AG09319 (cell line): ENCODE results near the gene KLHDC10.
"Not testable (repeated sequence)": the region's sequence is repeated elsewhere in the genome, so short reads cannot be mapped to it uniquely, and the experiment has no call there.

Experiments used
- DNase-seq: peaks from one replicate; pipeline ENCODE4 v3.0.0-alpha.2; 2010; ENCODE audit warnings: low read depth; ENCODE audit errors: extremely low read depth
- CTCF ChIP-seq: IDR thresholded peaks from 2 replicates; pipeline ENCODE4 v1.5.1; 2011; ENCODE audit warnings: low read depth, mild to moderate bottlenecking, inconsistent platforms, low read length, moderate library complexity

Gene KLHDC10

GRCh38 chr7:130124711-130125110 is 54.4 kb downstream of the KLHDC10 start:
- TF ChIP-seq CTCF = no peak
- no peak for DNase-seq

DNA sequence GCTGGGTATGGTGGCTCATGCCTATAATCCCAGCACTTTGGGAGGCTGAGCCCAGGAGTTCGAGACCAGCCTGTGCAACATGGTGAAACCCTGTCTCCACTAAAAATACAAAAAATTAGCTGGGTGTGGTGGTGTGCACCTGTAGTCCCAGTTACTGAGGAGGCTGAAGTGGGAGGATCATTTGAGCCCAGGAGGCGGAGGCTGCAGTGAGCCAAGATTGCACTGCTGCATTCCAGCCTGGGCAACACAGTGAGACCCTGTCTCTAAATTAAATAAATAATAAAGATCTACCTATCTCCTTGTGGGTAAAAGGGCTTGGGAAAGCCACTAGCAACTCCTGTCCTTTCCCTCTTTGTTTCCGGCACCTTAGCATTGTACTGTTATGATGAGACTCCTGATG is 56.5 kb downstream of the KLHDC10 start:
- not testable (repeated sequence) for DNase-seq

DNA sequence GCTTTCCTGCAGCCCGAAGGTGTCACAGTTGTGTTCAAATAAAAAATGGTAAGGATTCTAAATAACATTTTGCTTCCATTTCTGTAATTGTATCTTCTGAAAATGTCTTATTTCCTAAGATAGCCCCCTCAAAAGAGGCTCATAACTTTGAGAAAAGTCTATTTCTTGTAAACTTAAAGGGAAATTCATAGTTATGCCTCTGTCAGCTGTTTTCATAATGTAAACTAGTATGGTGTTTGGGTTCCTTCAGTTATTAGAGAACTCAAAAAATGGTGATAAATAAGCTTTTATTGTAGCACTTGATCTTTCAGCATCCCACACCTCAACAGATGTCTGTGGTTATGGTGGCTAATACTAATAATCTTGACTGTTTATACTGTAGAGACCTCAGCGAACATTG is 57.1 kb downstream of the KLHDC10 start:
- TF ChIP-seq CTCF = no peak
- DNase-seq = no peak

DNA sequence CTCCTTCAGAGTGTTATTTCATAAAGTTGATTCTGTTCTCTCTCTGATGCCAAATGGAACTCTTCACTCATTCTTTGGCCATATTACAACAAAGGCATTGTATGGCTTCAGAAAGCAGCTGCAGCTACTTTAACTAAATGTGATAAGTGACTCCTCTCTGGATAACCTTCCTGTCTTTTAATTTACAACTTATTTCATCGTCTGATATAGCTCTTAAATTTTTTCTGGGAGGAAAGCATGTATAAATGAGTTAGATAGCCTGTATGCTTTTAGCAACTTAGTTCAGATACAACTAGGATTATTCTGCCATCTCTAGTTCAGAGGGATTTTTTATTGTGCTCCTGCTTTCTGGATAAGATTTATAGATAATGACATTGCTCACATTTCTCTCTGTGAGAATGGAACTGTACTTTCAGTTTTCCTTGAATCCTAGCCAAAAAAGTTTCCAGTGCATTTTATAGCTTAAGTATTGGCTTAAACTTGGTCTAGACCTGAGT is 57.5 kb downstream of the KLHDC10 start:
- no peak for TF ChIP-seq CTCF
- DNase-seq = no peak

- no peak for TF ChIP-seq CTCF
- DNase-seq = no peak
Observed at GRCh38 chr7:130129011-130129411, 58.7 kb downstream of the KLHDC10 start.

DNA sequence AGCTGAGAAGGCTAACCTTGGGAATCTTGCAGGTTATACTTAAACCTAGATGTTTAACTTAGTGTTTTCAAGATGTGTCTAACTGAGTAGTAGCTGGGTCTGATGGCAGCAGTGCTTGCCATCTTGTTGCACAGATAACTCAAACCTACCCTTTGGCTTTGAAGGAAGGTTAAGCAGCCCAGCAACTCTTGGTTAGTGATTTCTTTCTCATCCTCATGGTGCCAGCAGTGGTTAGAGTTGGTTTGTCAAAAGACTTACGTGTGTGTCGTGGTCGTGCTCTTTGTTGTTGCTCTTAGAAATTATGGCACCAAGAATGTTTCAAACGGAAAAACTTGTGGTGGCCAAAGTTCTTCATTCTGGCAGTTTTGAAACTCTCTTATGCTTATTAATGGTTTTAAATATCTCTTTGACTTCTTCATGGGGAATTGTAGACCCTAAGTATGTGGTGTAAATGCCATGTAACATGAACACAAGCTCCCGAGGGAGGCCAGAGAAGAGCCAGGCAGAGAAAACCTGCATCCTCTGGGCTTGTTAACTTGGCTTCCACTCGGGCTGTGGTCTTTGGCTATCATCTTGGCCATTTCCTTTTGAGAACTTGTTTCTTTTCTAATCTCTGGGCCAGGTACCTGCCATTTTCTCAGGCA is 61.0 kb downstream of the KLHDC10 start:
- TF ChIP-seq CTCF = no peak
- DNase-seq = no peak

DNA sequence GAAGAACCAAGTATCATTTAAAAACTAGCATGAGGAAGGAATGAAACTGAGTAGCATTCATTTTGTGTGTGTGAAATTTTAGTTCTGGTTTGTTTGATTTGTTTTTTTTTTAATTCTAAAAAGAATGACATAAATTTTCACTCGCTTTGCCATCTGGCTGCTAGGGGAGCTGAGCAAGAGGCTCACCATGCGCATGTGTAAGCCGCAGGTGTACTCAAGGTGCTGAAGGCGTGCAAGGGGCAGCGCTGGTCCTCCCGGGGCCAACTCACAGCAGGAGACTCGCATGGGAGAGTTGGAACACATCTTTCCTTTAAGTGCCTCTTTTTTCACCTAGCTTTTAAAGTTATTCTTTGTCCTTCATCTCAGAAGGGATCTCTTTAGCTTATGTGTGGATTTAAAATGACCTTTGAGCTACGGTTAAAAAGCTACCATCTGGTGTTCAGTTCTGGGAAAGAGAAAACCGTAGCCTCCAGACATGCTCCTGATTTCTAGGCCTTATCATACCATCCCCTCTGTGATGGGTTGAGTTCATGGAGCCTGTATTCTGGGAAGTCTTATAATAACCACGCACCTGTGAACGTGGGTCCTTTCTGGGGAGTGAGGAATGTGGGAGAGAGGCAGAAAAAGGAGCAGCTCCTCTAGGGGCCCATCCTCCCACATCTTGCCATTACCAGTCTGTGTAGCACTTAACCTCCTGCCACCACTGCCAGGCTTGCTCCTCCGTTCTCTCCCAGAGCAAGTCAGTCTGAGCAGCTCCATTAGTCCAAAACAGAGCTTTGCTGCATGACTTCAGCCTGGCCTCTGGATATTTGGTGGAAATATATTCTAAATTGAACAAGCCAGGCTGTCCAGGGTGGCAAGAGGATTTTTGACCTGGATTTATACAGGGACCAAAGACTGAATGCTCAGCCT is 61.9 kb downstream of the KLHDC10 start:
- no peak for DNase-seq
- TF ChIP-seq CTCF = no peak
